HG02981 (cell line): ENCODE results near the gene RABGAP1L.
"Not testable (repeated sequence)": the region's sequence is repeated elsewhere in the genome, so short reads cannot be mapped to it uniquely, and the experiment has no call there.

ENCODE experiments used
- ATAC-seq: cut with Tn5 transposase; IDR thresholded peaks from one replicate; pipeline ENCODE4 v1.9.1; 2021; ENCODE audit warnings: mild to moderate bottlenecking, moderate library complexity; ENCODE audit not compliant: unreplicated experiment

RABGAP1L gene

GRCh38 chr1:174696026-174696821, 536.9 kb downstream of the RABGAP1L start:
- ATAC-seq, result no peak

DNA sequence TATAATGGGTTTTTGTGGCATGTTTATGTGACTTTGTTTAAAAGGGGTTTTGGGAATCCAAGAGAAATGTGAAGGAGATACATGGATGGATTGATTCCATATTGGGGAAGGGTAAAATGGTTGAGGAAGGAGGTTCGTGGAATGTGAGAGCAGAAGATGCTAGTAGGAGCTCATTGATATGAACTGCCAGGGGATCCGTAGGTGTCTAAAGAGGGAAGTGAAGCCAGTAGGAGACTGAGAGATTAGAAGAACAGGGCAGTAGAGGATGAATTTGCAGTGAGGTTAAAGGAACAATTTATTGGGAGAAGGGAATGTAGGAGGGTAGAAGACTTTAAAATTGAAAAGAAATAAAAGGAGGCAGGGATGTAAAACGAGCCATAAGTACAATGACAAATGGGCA, 541.0 kb downstream of the RABGAP1L start:
- no peak for ATAC-seq

DNA sequence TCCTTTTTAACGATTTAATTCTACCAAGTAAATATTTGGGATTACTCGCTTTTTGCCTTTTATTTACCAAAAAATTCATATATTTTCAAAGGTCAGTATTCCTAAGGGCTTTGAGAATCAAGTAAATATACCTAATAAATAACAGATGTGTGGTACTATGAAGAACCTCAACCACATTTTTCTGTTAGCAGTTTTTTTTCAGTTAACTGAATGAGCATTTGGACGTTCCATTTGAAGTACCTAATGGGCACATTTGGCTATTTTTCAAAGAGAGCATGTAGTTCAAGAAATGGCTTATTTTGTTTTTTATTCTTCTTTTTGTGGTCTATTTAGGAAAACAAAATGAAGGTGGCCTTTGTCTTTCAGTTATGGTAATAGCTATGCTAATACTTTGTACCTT, 541.5 kb downstream of the RABGAP1L start:
- no peak for ATAC-seq

GRCh38 chr1:174701565-174701964, 542.2 kb downstream of the RABGAP1L start:
- ATAC-seq, result no peak

DNA sequence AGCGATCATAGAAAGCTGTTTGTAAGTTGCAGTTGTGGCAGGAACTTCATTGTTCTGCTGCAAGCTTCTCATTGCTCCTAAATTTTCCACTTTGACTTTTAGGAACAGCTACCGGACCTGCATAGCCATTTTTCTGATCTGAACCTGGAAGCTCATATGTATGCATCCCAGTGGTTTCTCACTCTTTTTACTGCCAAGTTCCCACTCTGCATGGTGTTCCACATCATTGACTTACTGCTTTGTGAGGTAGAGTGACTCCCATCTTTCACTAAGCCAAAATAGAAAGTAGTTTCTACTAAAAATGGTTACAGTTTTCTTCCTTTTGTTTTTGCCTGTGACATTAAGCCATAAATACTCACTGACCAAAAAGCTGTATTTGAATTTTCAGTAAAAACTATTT, 542.7 kb downstream of the RABGAP1L start:
- no peak for ATAC-seq

DNA sequence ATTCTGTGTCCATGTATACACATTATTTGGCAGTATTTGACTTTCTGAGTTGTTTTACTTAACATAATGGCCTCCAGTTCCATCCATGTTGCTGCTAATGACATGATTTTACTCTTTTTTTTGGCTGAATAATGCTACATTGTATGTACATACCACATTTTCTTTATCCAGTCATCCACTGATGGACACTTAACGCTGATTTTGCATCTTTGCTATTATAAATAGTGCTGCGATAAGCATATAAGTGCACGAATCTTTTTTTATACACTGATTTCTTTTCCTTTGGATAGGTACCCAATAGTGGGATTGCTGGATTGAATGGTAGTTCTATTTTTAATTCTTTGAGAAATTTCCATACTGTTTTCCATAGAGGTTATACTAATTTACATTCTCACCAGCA, 544.0 kb downstream of the RABGAP1L start:
- ATAC-seq, result no peak

DNA sequence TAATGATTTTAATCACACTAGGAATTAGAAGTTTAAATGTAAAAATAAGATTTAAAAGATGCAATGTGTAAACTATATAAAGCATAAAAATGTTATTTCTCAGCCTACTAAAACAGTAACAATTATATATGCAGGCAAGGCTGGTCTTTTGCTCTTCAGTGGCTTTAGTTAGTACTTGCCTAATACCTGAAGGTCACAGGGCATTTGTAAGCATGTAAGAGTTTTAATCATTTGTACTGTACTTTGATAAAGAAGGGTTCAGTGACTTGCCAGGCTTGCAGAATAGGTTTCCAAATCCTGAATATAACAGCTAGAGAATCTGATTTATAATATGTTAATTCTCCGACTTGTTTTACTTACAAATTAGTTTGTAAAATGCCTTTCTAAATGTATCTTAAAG, 545.0 kb downstream of the RABGAP1L start:
- ATAC-seq, result no peak

- no peak for ATAC-seq
Observed at GRCh38 chr1:174710868-174711845, 551.8 kb downstream of the RABGAP1L start.

- ATAC-seq, result not testable (repeated sequence)
Observed at GRCh38 chr1:174711848-174712247, 552.5 kb downstream of the RABGAP1L start.

DNA sequence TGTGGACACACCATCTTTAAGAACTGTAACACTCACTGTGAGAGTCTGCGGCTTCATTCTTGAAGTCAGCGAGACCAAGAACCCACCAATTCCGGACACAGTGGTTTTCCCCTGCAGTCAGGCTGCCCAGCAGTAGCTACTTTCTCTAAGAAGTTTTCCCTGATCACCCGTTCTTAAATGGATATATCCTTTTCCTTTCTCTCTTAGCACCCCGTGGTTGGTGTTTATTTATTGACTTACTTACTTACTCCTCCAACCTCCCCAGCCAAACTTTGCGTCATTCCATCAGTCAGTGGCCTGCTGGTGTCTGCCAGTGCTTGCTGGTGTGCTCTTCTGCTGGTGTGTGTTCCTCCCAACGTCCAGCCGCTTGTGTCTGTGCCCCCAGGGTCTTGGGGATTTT, 553.2 kb downstream of the RABGAP1L start:
- ATAC-seq, result no peak

GRCh38 chr1:174713796-174714195, 554.5 kb downstream of the RABGAP1L start:
- no peak for ATAC-seq

- no peak for ATAC-seq
Observed at GRCh38 chr1:174719194-174719593, 559.9 kb downstream of the RABGAP1L start.

GRCh38 chr1:174720618-174721017, 561.3 kb downstream of the RABGAP1L start:
- no peak for ATAC-seq

DNA sequence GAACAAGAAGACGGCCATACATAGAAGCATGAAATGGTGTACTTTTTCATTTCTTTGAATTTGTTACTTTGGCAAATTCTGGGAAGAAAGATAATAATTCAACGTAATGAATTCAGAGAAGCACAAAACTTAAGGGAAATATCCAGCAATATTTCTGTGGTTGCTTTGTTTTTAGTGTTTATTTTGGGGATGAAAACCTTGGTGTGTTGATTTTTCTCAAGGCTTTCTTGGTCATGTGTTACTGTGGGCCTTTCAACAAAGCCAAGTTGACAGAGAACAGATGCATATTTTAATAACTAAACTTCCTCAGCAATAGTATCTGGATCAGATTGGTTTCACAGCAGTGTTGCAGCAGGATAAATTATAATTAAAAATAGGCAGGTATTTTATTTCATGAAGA, 561.9 kb downstream of the RABGAP1L start:
- ATAC-seq, result no peak

GRCh38 chr1:174723816-174724215, 564.5 kb downstream of the RABGAP1L start:
- ATAC-seq, result no peak

DNA sequence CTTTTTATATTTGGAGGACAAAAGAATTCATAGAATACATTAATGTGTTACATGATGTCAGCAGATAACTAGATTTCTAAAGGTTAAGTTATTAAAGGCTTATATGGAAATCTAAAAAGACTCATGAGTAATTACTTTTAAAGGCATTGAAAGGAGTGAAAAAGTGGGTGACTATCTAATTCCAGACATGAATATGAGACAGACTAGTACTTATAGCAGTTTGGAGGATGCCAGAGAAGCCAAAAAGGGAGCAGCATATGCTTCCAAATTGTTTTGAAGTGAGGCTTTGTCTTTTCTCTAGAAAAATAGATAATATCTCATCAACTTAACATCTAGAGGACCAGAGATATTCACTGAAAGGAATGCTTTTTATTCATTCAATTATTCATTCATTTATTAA, 564.9 kb downstream of the RABGAP1L start:
- ATAC-seq, result no peak

GRCh38 chr1:174726167-174726879, 567.0 kb downstream of the RABGAP1L start:
- ATAC-seq, result no peak

DNA sequence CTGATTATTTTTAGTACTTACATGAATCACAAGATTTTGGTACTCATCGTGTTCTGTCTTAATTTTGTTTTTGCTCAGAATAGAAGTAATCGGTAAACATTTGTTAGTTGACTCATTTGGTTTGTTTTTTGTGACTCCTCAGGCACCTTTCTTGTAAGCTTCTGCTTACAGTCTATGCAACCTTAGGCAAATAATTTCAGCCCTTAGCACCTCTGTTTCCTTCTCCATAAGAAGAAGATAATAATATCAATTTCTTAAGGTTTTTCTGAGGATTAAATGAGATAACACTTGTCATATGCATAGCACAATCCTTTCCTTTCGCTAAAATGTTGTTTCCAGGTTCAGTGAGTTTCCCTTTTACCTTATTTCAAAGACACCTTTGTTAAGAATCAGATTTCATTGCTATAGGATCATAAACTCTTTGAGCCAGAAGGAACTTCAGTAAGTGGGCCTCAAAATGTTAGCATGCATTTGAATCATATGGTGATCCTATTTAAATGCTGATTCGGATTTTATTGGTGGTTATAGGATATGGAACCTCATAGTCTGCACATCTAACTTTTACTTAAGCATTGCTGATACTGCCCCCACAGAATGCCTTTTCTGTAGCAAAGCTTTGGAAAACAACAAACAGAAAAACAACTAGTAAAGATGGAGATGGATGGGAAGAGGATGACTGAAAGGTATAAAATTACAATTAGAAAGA, 567.7 kb downstream of the RABGAP1L start:
- no peak for ATAC-seq

- no peak for ATAC-seq
Observed at GRCh38 chr1:174734270-174734669, 575.0 kb downstream of the RABGAP1L start.

GRCh38 chr1:174736831-174737230, 577.5 kb downstream of the RABGAP1L start:
- no peak for ATAC-seq
